Panc1 (cell line): Measurements from ENCODE around the gene BICRAL. TPM values are rescaled to one million over a fixed set of nuclear protein-coding genes. Genes with fewer than 3 reads are reported as not detected.
"Not testable (repeated sequence)": the region's sequence is repeated elsewhere in the genome, so short reads cannot be mapped to it uniquely, and the experiment has no call there.

Experiments
- ATAC-seq: fragments of 200-7000 bp; cut with Tn5 transposase; 2 replicates; pipeline ENCODE4 v1.9.1; 2020; ENCODE audit warnings: mild to moderate bottlenecking, moderate library complexity
- BruUV-seq: library from RNA; stranded (reverse); fragments of 400-500 nt; replicated peaks from 2 replicates; lab custom pipeline; 2021; lab: Mats Ljungman, UMichigan
- CTCF ChIA-PET: fragments of 300-600 bp; sonication (Branson Sonifier 250); formaldehyde crosslinking; loops from one replicate; lab custom pipeline; 2022; ENCODE audit warnings: antibody characterized with exemption; lab: Charles Lee
- POLR2A ChIA-PET: fragments of 300-600 bp; sonication (Branson Sonifier 250); formaldehyde crosslinking; loops from one replicate; lab custom pipeline; 2022; ENCODE audit warnings: antibody characterized with exemption; lab: Charles Lee
- DNase-seq: peaks from one replicate; pipeline ENCODE4 v3.0.0-alpha.2; 2010; ENCODE audit warnings: low read depth, low spot score
- H3K27ac ChIP-seq: 2 replicates; pipeline ENCODE4 v1.5.1; 2011; ENCODE audit warnings: mild to moderate bottlenecking, low read length, inconsistent platforms
- H3K27me3 ChIP-seq: fragments of 200-500 bp; sonication (Bioruptor generic); 2 replicates; pipeline ENCODE4 v1.6.0; 2014; ENCODE audit warnings: low read length, inconsistent platforms; ENCODE audit not compliant: control insufficient read depth, insufficient read depth
- H3K36me3 ChIP-seq: fragments of 200-500 bp; sonication (Bioruptor generic); 2 replicates; pipeline ENCODE4 v1.5.1; 2014; ENCODE audit warnings: inconsistent platforms, mild to moderate bottlenecking, low read length, moderate library complexity; ENCODE audit not compliant: control insufficient read depth, insufficient read depth
- H3K4me1 ChIP-seq: 2 replicates; pipeline ENCODE4 v1.5.1; 2011; ENCODE audit warnings: inconsistent platforms, mild to moderate bottlenecking, low read length, moderate library complexity; ENCODE audit not compliant: control insufficient read depth, insufficient read depth
- H3K4me3 ChIP-seq, 2 experiments: 2 replicates each; pipeline ENCODE4 v1.5.1; 2011 to 2012; ENCODE audit warnings: low read depth in 2 of 2, low read length in 2 of 2, mild to moderate bottlenecking in 2 of 2, inconsistent platforms in 1 of 2, moderate library complexity in 1 of 2
- H3K9me3 ChIP-seq: fragments of 200-500 bp; sonication (Bioruptor generic); 2 replicates; pipeline ENCODE4 v1.5.1; 2014; ENCODE audit warnings: low read depth, mild to moderate bottlenecking, inconsistent platforms, low read length, moderate library complexity; ENCODE audit not compliant: control insufficient read depth, insufficient read depth
- CTCF ChIP-seq: fragments of 450-650 bp; IDR thresholded peaks from 2 replicates; pipeline ENCODE4 v1.5.1; 2017; ENCODE audit warnings: mild to moderate bottlenecking
- POLR2AphosphoS5 ChIP-seq: IDR thresholded peaks from 2 replicates; pipeline ENCODE4 v1.6.1; 2012; ENCODE audit warnings: mild to moderate bottlenecking, low read depth, low read length, moderate library complexity
- REST ChIP-seq, 2 experiments: IDR thresholded peaks; 2 replicates each; pipeline ENCODE4 v1.6.1; 2011 to 2012; ENCODE audit warnings: low read depth in 2 of 2, control low read depth in 1 of 2, low read length in 1 of 2, mild to moderate bottlenecking in 1 of 2, moderate library complexity in 1 of 2; ENCODE audit not compliant: insufficient read depth in 1 of 2
- SIN3A ChIP-seq: IDR thresholded peaks from 2 replicates; pipeline ENCODE4 v1.6.1; 2012; ENCODE audit warnings: low read depth, mild to moderate bottlenecking, low read length, moderate library complexity, borderline replicate concordance; ENCODE audit not compliant: insufficient read depth
- TCF7L2 ChIP-seq: IDR thresholded peaks from 2 replicates; pipeline ENCODE4 v1.6.1; 2011; ENCODE audit warnings: mild to moderate bottlenecking, low read depth, low read length, inconsistent platforms
- in situ Hi-C: cut with HindIII; loops from 2 replicates; pipeline ENCODE4 v1.10.0; 2016; ENCODE audit warnings: low sequenced_read_pairs, low pct_unique_long_range_greater_than_20kb
- intact Hi-C: fragments of 100-400 bp; cut with micrococcal nuclease; formaldehyde crosslinking; loops from one replicate; pipeline ENCODE4 v1.10.0; 2022; ENCODE audit not compliant: unreplicated experiment
- total RNA-seq: library from RNA; stranded (reverse); gene quantifications from one replicate; pipeline ENCODE4 v1.2.1, GENCODE V29; 2021; ENCODE audit not compliant: unreplicated experiment

Gene BICRAL
- total RNA-seq, 1 experiment from 2014 or later = 12.9 TPM

DNA sequence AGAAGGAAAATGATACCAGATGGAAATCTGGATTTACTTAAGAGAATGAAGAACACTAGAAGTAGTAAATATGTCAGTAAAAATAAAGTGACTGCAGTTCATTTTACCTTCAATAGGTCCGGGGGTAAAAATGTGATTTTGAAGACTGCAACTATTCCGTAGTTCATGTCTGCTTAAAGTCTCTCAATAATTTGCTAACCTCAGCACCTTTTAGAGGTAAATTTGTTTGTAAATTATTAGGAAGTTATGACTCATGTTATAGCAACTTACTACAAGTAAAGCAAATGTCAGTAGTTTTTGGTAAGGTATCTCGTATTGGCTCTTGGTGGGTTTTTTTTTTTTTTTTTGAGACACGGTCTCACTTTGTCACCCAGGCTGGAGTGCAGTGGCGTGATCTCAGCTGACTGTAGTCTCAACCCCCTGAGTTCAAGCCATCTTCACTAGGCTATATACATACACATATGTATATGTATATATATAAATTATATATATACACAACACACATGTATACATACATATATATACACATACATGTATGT lies 32.1 kb downstream of the BICRAL start:
- in situ Hi-C loops (no loop called here), intact Hi-C loops (no loop called here)
- BruUV-seq = no TSS peak
- no peak for DNase-seq
- ATAC-seq = no peak
- Histone ChIP-seq H3K4me3 (no peak overlapping the region), H3K27ac (no peak overlapping the region), H3K9me3 (no peaks in the 10 kb centered on the region), H3K36me3 (no peaks in the 10 kb centered on the region), H3K27me3 (no peaks in the 10 kb centered on the region), H3K4me1 (no peaks in the 10 kb centered on the region)
- TF ChIP-seq TCF7L2 = no peak
- ChIA-PET CTCF (no interaction called here), POLR2A (no interaction called here)

DNA sequence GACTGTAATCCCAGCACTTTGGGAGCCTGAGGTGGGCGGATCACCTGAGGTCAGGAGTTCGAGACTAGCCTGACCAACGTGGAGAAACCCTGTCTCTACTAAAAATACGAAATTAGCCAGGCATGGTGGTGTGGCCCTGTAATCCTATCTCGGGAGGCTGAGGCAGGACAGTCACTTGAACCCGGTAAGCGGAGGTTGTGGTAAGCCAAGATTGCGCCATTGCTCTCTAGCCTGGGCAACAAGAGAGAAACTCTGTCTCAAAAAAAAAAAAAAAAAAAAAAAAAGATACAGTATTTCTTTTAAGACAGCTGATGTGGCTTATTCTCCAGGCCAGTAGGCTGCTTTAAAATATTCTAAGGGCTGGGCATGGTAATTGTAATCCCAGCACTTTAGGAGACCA lies 33.9 kb downstream of the BICRAL start:
- H3K4me3 ChIP-seq, intact Hi-C loops, H3K9me3 ChIP-seq, H3K36me3 ChIP-seq, H3K4me1 ChIP-seq, H3K27me3 ChIP-seq, BruUV-seq, ATAC-seq, DNase-seq, in situ Hi-C loops, H3K27ac ChIP-seq: not testable (repeated sequence)
- CTCF ChIA-PET = interaction anchor here (0.7 kb wide), 1 partner anchor 90 kb away, joined by 5 read pairs; no protein-coding TSS in a partner anchor
- POLR2A ChIA-PET = interaction anchor here (0.6 kb wide), 1 partner anchor 246 kb away, joined by 3 read pairs; no protein-coding TSS in a partner anchor

- in situ Hi-C loops (no loop called here), intact Hi-C loops (no loop called here)
- BruUV-seq = no TSS peak
- Histone ChIP-seq H3K36me3 (no peaks in the 10 kb centered on the region), H3K27ac (no peak overlapping the region), H3K4me1 (no peaks in the 10 kb centered on the region), H3K4me3 (no peak overlapping the region), H3K9me3 (no peaks in the 10 kb centered on the region), H3K27me3 (no peaks in the 10 kb centered on the region)
- ChIA-PET POLR2A (interaction anchor here (0.7 kb wide), 3 partner anchors 53 to 76 kb away, joined by 3 to 11 read pairs (median 4); a partner anchor contains a TSS), CTCF (no interaction called here)
- DNase-seq = no peak
- TF ChIP-seq SIN3A = no peak
- no peak for TF ChIP-seq POLR2AphosphoS5
- TF ChIP-seq REST (IDR thresholded peaks at IDR 0.05; ENCODE audit: insufficient read depth in 1 of 2, low read depth in 2 of 2, low read length in 1 of 2) = no peak
- no peak for TF ChIP-seq CTCF
- no peak for TF ChIP-seq TCF7L2
- ATAC-seq = no peak
Measured at GRCh38 chr6:42817907-42818306, 36.1 kb downstream of the BICRAL start.
